HFFc6 (cell line): ENCODE data around the gene PLCB2. TPM values are rescaled to one million over a fixed set of nuclear protein-coding genes. Genes with fewer than 3 reads are reported as not detected.

Source experiments
- DNase-seq: peaks from one replicate; pipeline ENCODE4 v3.0.0-alpha.2; 2018
- H3K27ac Mint-ChIP-seq: 2 replicates; pipeline ENCODE4 v1.8.0; 2020; ENCODE audit warnings: mild to moderate bottlenecking, mixed read lengths
- H3K27me3 Mint-ChIP-seq: 2 replicates; pipeline ENCODE4 v1.8.0; 2021; ENCODE audit warnings: mild to moderate bottlenecking, moderate library complexity, mixed read lengths; ENCODE audit not compliant: insufficient read depth
- H3K36me3 Mint-ChIP-seq: 2 replicates; pipeline ENCODE4 v1.8.0; 2021; ENCODE audit warnings: low read depth, mixed read lengths
- H3K4me1 Mint-ChIP-seq: 2 replicates; pipeline ENCODE4 v1.8.0; 2020; ENCODE audit warnings: low read depth, mixed read lengths
- H3K4me3 Mint-ChIP-seq: 2 replicates; pipeline ENCODE4 v1.8.0; 2020; ENCODE audit warnings: mild to moderate bottlenecking, moderate library complexity, mixed read lengths
- H3K9me3 Mint-ChIP-seq: 2 replicates; pipeline ENCODE4 v1.8.0; 2020; ENCODE audit warnings: mild to moderate bottlenecking, mixed read lengths
- CTCF ChIP-seq: fragments of 200-600 bp; sonication (generic); IDR thresholded peaks from 2 replicates; pipeline ENCODE4 v1.5.0; 2021; ENCODE audit warnings: antibody characterized with exemption, mild to moderate bottlenecking
- total RNA-seq, 6 experiments: library from RNA; stranded (reverse); fragmentation: NEBNext Ultra II Directional; extraction: Animal tissue kit (Norgen Biotek cat#: 25700); gene quantifications; 2 replicates in 1 of 6; 3 replicates in 5 of 6; pipeline ENCODE4 v1.2.3, GENCODE V29; 2021

Gene PLCB2
- total RNA-seq, 6 experiments from 2014 or later, result 0.12 to 1.0 (median 0.48) TPM

DNA sequence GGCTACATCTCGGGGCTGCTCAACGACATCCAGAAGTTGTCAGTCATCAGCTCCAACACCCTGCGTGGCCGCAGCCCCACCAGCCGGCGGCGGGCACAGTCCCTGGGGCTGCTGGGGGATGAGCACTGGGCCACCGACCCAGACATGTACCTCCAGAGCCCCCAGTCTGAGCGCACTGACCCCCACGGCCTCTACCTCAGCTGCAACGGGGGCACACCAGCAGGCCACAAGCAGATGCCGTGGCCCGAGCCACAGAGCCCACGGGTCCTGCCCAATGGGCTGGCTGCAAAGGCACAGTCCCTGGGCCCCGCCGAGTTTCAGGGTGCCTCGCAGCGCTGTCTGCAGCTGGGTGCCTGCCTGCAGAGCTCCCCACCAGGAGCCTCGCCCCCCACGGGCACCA lies 41.9 kb downstream of the PLCB2 start:
- no peak for TF ChIP-seq CTCF
- no peak overlapping the region for H3K4me3 Mint-ChIP-seq
- no peaks in the 10 kb centered on the region for H3K9me3 Mint-ChIP-seq
- peaks cover 11% of the 10 kb centered on the region for H3K27me3 Mint-ChIP-seq
- H3K36me3 Mint-ChIP-seq, result no peaks in the 10 kb centered on the region
- no peak overlapping the region for H3K27ac Mint-ChIP-seq
- H3K4me1 Mint-ChIP-seq, result peaks cover 24% of the 10 kb centered on the region
- DNase-seq, result no peak

DNA sequence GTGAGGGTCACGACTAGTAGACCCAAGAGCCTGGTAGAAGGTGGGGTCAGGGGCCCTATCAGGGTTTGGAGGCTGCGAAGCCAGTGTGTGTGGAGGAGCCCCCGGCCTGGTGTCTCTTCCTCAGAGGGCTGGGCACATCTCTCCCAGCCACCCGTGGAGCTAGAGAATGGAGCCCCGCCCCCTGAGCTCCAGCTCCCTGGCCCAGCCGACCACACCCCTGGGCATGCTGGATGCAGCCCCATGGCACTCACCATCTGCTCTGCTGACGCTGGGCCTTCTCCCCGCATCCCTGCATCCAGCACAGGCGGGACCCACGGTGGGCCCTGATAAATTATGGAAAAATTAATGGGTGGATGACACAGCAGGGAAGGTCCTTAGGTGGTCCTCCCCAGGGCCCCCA lies 42.4 kb downstream of the PLCB2 start:
- H3K36me3 Mint-ChIP-seq, result no peaks in the 10 kb centered on the region

GRCh38 chr15:40264321-40265153 lies 43.2 kb downstream of the PLCB2 start:
- H3K27me3 Mint-ChIP-seq, result peaks cover 5% of the 10 kb centered on the region; the same call in 1 of the 2 replicates
- no peaks in the 10 kb centered on the region for H3K9me3 Mint-ChIP-seq
- H3K4me3 Mint-ChIP-seq, result no peak overlapping the region
- no peak for DNase-seq
- TF ChIP-seq CTCF, result no peak
- H3K36me3 Mint-ChIP-seq, result no peaks in the 10 kb centered on the region
- peaks cover 24% of the 10 kb centered on the region for H3K4me1 Mint-ChIP-seq
- no peak overlapping the region for H3K27ac Mint-ChIP-seq

More for the DNA sequence above, 42.4 kb downstream of the PLCB2 start:
- Mint-ChIP-seq H3K4me1 (peaks cover 24% of the 10 kb centered on the region), H3K27ac (no peak overlapping the region), H3K4me3 (no peak overlapping the region), H3K27me3 (peaks cover 8% of the 10 kb centered on the region), H3K9me3 (no peaks in the 10 kb centered on the region)
- TF ChIP-seq CTCF, result no peak
- DNase-seq, result no peak

GRCh38 chr15:40263024-40263754 lies 44.5 kb downstream of the PLCB2 start:
- Mint-ChIP-seq H3K4me1 (peaks cover 34% of the 10 kb centered on the region), H3K36me3 (no peaks in the 10 kb centered on the region), H3K27ac (peak overlapping the region; percentile 75), H3K9me3 (no peaks in the 10 kb centered on the region), H3K4me3 (peak overlapping the region; percentile 44), H3K27me3 (peaks cover 6% of the 10 kb centered on the region; the same call in 1 of the 2 replicates)
- DNase-seq, result peak; percentile 50
- TF ChIP-seq CTCF, result peak; percentile 29; the same call in 1 of the 2 replicates

GRCh38 chr15:40259021-40259420 lies 48.7 kb downstream of the PLCB2 start:
- peaks cover 37% of the 10 kb centered on the region for H3K4me1 Mint-ChIP-seq
- no peak for DNase-seq
- no peaks in the 10 kb centered on the region for H3K36me3 Mint-ChIP-seq
- TF ChIP-seq CTCF, result no peak
- H3K4me3 Mint-ChIP-seq, result no peak overlapping the region
- H3K9me3 Mint-ChIP-seq, result no peaks in the 10 kb centered on the region
- no peak overlapping the region for H3K27ac Mint-ChIP-seq
- peaks cover 14% of the 10 kb centered on the region for H3K27me3 Mint-ChIP-seq
